ENCODE measurements around the gene DIDO1. TPM values are rescaled to one million over a fixed set of nuclear protein-coding genes. Genes with fewer than 3 reads are reported as not detected.

DIDO1 gene
- total and polyA plus RNA-seq, 8 donors = 38.1 to 65.9 (median 58.5) TPM

DNA sequence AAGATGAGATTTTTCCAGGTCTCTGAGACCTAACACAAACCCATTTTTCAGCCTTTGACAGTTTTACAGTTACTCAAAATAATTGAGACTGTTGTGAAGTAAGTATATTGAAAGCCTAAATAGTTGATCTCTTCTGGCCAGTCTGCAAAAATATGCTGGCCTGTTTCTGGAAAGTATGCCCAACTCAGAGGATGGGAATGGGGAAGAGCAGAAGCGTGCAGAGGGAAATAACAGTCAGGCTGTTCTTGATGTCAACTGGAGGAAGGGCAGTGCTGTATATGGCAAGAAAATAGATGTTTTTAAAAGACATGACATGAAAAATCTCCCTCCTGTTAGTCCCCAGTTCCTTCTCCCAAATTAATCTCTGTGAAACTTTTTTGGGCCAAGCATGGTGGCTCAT lies 15.5 kb upstream of the DIDO1 start:
- peaks cover 0 to 60% of the 10 kb centered on the region in 2 donors for H3K36me3 ChIP-seq
- H3K4me1 ChIP-seq = peaks cover 12 to 15% of the 10 kb centered on the region in 2 donors
- intact Hi-C loops (cut with DNase I) = no loop called here
- H3K4me3 ChIP-seq = no peak overlapping the region
- no peak for ATAC-seq
- no peaks in the 10 kb centered on the region for H3K9me3 ChIP-seq
- no peak for DNase-seq
- H3K27ac ChIP-seq = no peak overlapping the region
- H3K27me3 ChIP-seq = no peaks in the 10 kb centered on the region
- TF ChIP-seq CTCF (IDR thresholded peaks at IDR 0.05) = no peak

DNA sequence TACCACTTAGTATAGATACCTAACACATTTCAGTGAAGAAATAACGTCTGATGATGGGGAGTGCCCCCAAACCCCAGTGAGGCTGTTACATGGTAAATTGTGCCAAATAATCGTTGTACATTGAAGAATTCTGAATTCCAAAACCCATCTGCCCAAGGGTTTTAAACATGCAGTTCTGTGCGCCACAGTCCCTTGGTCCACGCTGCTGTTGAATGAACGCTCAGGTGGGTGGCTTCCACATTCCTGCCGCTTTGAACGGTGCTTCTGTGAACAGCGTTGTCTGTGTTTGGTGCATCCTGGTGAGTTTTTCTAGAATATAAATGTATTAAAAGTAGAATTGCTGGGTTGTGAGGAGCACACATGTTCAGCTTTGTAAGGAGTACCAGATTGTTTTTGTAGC lies 14.6 kb upstream of the DIDO1 start:
- no peak for TF ChIP-seq CTCF (IDR thresholded peaks at IDR 0.05)
- no peak overlapping the region for H3K27ac ChIP-seq
- peaks cover 20 to 25% of the 10 kb centered on the region in 2 donors for H3K4me1 ChIP-seq
- ATAC-seq (no peak), DNase-seq (no peak)
- peaks cover 0 to 51% of the 10 kb centered on the region in 2 donors for H3K36me3 ChIP-seq
- no peaks in the 10 kb centered on the region for H3K27me3 ChIP-seq
- H3K4me3 ChIP-seq = no peak overlapping the region
- intact Hi-C loops (cut with DNase I) = no loop called here
- H3K9me3 ChIP-seq = no peaks in the 10 kb centered on the region

DNA sequence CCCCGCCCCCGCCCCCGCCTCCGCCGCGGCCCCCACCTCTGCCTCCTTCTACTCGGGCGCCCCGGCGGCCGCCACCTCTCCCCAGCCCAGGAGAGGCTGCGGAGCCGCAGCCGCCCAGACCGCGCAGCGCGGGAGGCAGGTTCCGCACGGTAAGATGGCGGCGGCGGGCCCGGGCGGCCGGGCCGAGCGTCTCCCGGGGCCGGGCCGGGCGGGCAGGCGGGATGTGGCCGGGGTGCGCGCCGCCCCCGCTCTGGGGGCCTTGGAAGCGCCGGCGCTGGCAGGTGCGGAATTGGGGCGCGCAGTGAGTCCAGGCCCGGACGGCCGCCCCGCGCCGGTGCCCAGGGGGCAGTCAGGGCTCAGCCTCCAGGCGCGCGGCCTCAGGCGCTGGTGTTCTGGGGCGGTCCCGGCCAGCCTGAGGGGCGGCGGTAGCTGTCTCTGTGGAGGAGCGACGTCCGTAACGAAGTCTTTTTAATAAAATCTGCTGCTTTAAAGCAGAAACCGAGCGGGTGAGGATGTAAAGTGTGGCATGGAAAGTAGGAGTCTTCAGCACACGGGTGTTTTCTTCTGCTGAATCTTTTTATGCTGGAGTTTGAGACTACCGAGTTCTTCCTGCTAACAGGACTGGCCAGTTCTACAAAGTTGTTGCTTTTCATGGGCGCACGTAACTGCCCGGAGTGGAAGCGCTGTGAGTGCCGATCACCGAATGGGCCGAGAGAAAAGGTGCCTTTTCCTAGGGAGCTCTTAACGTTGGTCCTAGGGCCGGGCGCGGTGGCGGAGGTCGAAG lies 12.0 kb upstream of the DIDO1 start, which contains the start of gene GID8:
TSS of gene GID8 (plus strand) at position 43 of the 784 bp plus-strand sequence. CDS start 3,356 bp downstream, outside the sequence.
- H3K36me3 ChIP-seq = peaks cover 0 to 43% of the 10 kb centered on the region in 2 donors
- H3K9me3 ChIP-seq = no peaks in the 10 kb centered on the region
- H3K4me3 ChIP-seq = peak within 1 kb of the TSS; percentile 83 to 90
- peaks cover 21 to 49% of the 10 kb centered on the region in 2 donors for H3K4me1 ChIP-seq
- intact Hi-C loops (cut with DNase I) = no loop called here
- no peaks in the 10 kb centered on the region for H3K27me3 ChIP-seq
- DNase-seq (peak in 2 of 4 donors; percentile 43 to 90), ATAC-seq (peak; percentile 36)
- no peak for TF ChIP-seq CTCF (IDR thresholded peaks at IDR 0.05)
- H3K27ac ChIP-seq = peak within 1 kb of the TSS; percentile 83 to 85

GRCh38 chr20:62937268-62938104 lies 11.2 kb upstream of the DIDO1 start:
- Histone ChIP-seq H3K4me1 (peaks cover 21 to 49% of the 10 kb centered on the region in 2 donors), H3K4me3 (peak overlapping the region; percentile 83 to 90), H3K9me3 (no peaks in the 10 kb centered on the region), H3K36me3 (peaks cover 0 to 42% of the 10 kb centered on the region in 2 donors), H3K27me3 (no peaks in the 10 kb centered on the region), H3K27ac (peak overlapping the region; percentile 83 to 85)
- intact Hi-C loops (cut with DNase I) = no loop called here
- DNase-seq = peak; percentile 95 to 98 (median 96)
- ATAC-seq = peak; percentile 96
- TF ChIP-seq CTCF (IDR thresholded peaks at IDR 0.05) = no peak
